HFF-Myc (cell line): ENCODE measurements around the gene HIPK2.

Source experiments
- DNase-seq: peaks from one replicate; pipeline ENCODE4 v3.0.0-alpha.2; 2011; ENCODE audit warnings: low read depth; ENCODE audit errors: extremely low read depth
- H3K4me3 ChIP-seq: replicated peaks from 2 replicates; pipeline ENCODE4 v1.5.1; 2011; ENCODE audit warnings: low read depth, mild to moderate bottlenecking, control low read depth, low read length
- TF ChIP-seq, protein P1 (sequence below): IDR thresholded peaks from 2 replicates; pipeline ENCODE4 v1.5.1; 2012; ENCODE audit warnings: mild to moderate bottlenecking, low read depth, low read length, control low read depth; ENCODE audit errors: missing control alignments

The HIPK2 gene

GRCh38 chr7:139666501-139666900, 111.3 kb downstream of the HIPK2 start:
- H3K4me3 ChIP-seq: no peak overlapping the region
- DNase-seq: no peak
- TF ChIP-seq, protein P1, sequence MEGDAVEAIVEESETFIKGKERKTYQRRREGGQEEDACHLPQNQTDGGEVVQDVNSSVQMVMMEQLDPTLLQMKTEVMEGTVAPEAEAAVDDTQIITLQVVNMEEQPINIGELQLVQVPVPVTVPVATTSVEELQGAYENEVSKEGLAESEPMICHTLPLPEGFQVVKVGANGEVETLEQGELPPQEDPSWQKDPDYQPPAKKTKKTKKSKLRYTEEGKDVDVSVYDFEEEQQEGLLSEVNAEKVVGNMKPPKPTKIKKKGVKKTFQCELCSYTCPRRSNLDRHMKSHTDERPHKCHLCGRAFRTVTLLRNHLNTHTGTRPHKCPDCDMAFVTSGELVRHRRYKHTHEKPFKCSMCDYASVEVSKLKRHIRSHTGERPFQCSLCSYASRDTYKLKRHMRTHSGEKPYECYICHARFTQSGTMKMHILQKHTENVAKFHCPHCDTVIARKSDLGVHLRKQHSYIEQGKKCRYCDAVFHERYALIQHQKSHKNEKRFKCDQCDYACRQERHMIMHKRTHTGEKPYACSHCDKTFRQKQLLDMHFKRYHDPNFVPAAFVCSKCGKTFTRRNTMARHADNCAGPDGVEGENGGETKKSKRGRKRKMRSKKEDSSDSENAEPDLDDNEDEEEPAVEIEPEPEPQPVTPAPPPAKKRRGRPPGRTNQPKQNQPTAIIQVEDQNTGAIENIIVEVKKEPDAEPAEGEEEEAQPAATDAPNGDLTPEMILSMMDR: no peak

DNA sequence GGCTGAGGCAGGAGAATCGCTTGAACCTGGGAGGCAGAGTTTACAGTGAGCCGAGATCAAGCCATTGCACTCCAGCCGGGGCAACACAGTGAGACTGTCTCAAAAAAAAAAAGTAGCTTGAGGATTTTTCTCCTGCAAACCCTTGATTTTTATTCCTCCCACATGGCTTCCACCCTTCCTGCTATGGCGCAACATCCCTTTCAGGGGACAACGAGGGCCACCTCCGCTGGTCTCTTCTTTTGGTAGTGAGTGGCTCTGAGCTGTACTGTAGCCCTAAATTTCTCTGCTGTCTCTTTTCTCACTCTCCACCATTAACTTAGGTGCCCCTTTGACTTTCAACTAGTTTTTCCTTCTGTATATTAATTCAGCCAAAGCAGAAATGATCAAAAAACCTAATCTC, 113.4 kb downstream of the HIPK2 start:
- no peak overlapping the region for H3K4me3 ChIP-seq
- TF ChIP-seq, protein P1: no peak
- DNase-seq: no peak

DNA sequence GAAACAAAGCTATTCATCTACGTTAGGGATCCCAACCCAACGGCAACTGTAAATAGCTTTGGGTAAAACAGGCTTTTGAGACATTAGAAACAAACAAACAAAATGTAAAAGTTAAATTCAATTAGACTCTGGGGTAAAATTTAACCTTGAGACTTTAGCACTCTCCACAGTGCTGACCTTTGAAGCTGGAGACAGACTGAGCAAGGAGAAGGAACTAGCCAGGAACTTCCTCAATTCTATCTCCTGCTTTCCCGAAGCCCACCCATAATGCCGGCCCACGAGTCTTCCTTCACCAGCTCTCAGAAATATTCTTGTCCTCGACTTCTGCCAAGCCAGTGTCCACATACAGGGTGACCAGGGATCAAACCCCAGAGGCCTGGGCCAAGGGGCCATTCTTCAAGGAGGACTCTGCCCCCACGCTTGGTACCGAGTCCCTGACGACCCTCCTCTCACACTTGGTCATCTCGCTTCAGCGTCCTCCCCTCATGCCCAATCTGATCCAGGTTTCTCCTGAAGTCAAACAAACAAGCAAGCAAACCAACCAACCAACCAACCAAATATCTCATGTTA, 114.1 kb downstream of the HIPK2 start:
- no peak overlapping the region for H3K4me3 ChIP-seq
- TF ChIP-seq, protein P1: no peak
- DNase-seq: no peak

DNA sequence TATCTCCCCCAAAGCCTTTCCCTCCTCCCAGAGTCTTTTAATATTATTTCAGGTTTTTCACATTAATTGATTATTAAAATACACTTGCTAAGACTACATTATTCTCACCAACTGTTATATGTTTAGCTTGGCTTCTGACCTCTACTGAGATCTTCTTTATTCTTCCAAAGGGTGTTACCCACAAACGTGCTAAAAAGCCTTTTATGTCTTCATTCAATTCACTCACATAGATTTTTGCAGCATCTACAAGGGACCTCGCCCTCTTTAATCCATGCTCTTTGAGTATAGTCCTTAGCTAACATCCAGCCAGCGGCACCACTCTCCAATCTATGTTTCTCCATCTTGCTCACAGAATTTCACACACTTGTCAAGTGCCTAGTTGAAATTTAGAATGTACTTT, 115.9 kb downstream of the HIPK2 start:
- no peak overlapping the region for H3K4me3 ChIP-seq
- DNase-seq: no peak
- TF ChIP-seq, protein P1: no peak

- H3K4me3 ChIP-seq: no peak overlapping the region
- DNase-seq: no peak
- TF ChIP-seq, protein P1: no peak
These were observed 116.8 kb downstream of the HIPK2 start for GRCh38 chr7:139661043-139661440.

DNA sequence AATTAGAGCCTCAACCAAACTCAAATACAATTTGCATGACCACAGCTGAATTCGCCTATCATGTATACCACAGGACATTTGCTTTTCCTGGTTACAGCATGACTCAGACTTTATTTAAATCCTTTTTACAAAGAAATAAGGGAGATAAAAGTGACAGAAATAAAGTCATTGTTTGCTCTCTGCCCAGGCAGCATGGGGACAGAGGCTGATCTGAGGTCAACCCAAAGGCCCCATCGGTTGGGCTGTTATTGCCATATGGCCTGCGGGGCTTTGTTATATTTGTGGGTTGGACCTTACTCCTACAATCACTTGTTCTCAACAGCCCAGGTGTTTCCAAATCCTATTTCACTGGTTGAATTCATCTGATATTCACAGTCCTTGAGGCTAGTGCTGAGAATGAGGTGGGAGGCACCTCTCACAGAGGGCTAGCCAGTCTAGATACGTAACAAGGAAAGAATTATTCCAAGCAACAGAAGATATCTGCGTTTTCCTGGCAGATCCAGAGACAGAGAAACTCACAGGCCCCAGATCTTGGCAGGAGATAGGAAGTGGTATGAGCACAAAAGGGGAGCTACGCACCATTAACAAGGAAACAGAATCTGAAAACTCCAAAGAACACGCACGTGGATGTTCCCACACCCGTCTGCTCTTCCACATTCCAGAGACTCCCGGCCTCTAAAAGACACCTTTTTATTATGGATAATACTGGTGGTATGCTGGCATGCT, 117.3 kb downstream of the HIPK2 start:
- H3K4me3 ChIP-seq: no peak overlapping the region
- TF ChIP-seq, protein P1: no peak
- DNase-seq: no peak

GRCh38 chr7:139659922-139660316, 117.9 kb downstream of the HIPK2 start:
- no peak for DNase-seq
- TF ChIP-seq, protein P1: no peak
- H3K4me3 ChIP-seq: no peak overlapping the region
